Pancreas (tissue), 10 donors: ENCODE data around the gene TGM3. TPM values are rescaled to one million over a fixed set of nuclear protein-coding genes. Genes with fewer than 3 reads are reported as not detected.
A peak's percentile ranks its signal among the peaks of the same experiment; 100 is the strongest.

Source experiments
- ATAC-seq, 4 donors: fragments of 200-7000 bp; cut with Tn5 transposase; one replicate each; pipeline versions ENCODE4 v1.8.0 to v1.9.1; 2020; ENCODE audit warnings: mild to moderate bottlenecking in 4 of 4, moderate library complexity in 4 of 4
- DNase-seq, 6 donors: peaks; one replicate each; pipeline ENCODE4 v3.0.0-alpha.2; 2020
- FAIRE-seq: peaks from 2 replicates; lab custom pipeline; 2012; peaks lifted over from hg19 to GRCh38; lab: Jason Lieb, UNC
- H3K27ac ChIP-seq, 4 donors: fragments of 200-600 bp; sonication (generic); 1 replicate in 3 of 4; 2 replicates in 1 of 4; pipeline versions ENCODE4 v1.5.0 to v1.8.0; 2020
- H3K27me3 ChIP-seq, 4 donors: fragments of 200-600 bp; one replicate each; pipeline ENCODE4 v1.8.0; 2021
- H3K36me3 ChIP-seq, 3 donors: fragments of 200-600 bp; sonication (generic) in 1 of 3; one replicate each; pipeline versions ENCODE4 v1.5.0 to v1.8.0; 2020 to 2021
- H3K4me1 ChIP-seq, 3 donors: fragments of 200-600 bp; one replicate each; pipeline ENCODE4 v1.8.0; 2021
- H3K4me3 ChIP-seq, 4 donors: fragments of 200-600 bp; sonication (generic) in 2 of 4; one replicate each; pipeline versions ENCODE4 v1.5.0 to v1.8.0; 2020 to 2021
- H3K9me3 ChIP-seq, 4 donors: fragments of 200-600 bp; one replicate each; pipeline ENCODE4 v1.8.0; 2021
- CTCF ChIP-seq, 4 donors: fragments of 200-600 bp; sonication (generic) in 3 of 4; IDR thresholded peaks; one replicate each; pipeline versions ENCODE4 v1.5.0 to v1.8.0; 2021; ENCODE audit warnings: antibody characterized with exemption in 4 of 4
- WGBS, 2 donors: extraction: QIAGEN DNeasy Blood & Tissue Kit; methylation state at CpG; one replicate each; pipeline ENCODE4 v1.1.7; 2013; 5-methylcytosine and 5-hydroxymethylcytosine counted together
- intact Hi-C, 3 donors: fragments of 100-400 bp; cut with DNase I; formaldehyde crosslinking; loops; one replicate each; pipeline versions ENCODE4 v1.11.1 to v1.14.2; 2022
- polyA plus RNA-seq, 2 donors: library from polyadenylated mRNA; stranded (reverse); fragments of 200-250 nt; gene quantifications; one replicate each; pipeline ENCODE4 v1.2.3, GENCODE V29; 2013
- total RNA-seq, 6 donors: library from RNA; stranded (reverse); fragmentation: NEBNext Ultra II Directional in 4 of 6; extraction: Animal tissue kit (Norgen Biotek cat#: 25700) in 4 of 6; gene quantifications; one replicate each; pipeline versions ENCODE4 v1.2.1 to v1.2.4, GENCODE V29; 2021 to 2023
- donor health status: healthy with polysubstance abuse.
- donor health status: DM: no; HTN: no; CAD: no; lungs with moderate emphysema.
- donor health status: DM: no; HTN: no; CAD: no.
- donor health status: control.
- donor health status: control.
- donor health status: Bipolar disorder and iron deficiency.
- donor health status: DM: yes; HTN: yes; CAD: no.
- donor health status: DM: no; HTN: no; CAD: no.
- donor health status: DM: no; HTN: no; CAD: no.
- donor health status: DM: yes; HTN: yes; CAD: no.

Gene TGM3
- total and polyA plus RNA-seq, 8 donors, result 0.06 to 0.40 (median 0.31) TPM; not detected in 3

- FAIRE-seq, result no peak
- intact Hi-C loops, result no loop called here
- Histone ChIP-seq H3K27me3 (no peaks in the 10 kb centered on the region), H3K36me3 (no peaks in the 10 kb centered on the region), H3K9me3 (no peaks in the 10 kb centered on the region), H3K4me3 (no peak overlapping the region), H3K4me1 (no peaks in the 10 kb centered on the region), H3K27ac (no peak overlapping the region)
- no peak for TF ChIP-seq CTCF (IDR thresholded peaks at IDR 0.05)
- peak in 1 of 6 donors; percentile 22 for DNase-seq
- ATAC-seq, result peak in 3 of 4 donors; percentile 18 to 70 (median 67)
- 65 to 71% methylated on average over 14 of the region's 14 CpGs for WGBS, 2 donors
These were observed 21.2 kb downstream of the TGM3 start for GRCh38 chr20:2316847-2317495.

- Histone ChIP-seq H3K27me3 (no peaks in the 10 kb centered on the region), H3K4me3 (no peak overlapping the region), H3K27ac (no peak overlapping the region), H3K36me3 (no peaks in the 10 kb centered on the region), H3K9me3 (no peaks in the 10 kb centered on the region), H3K4me1 (no peaks in the 10 kb centered on the region)
- no peak for FAIRE-seq
- no peak for DNase-seq
- intact Hi-C loops, result no loop called here
- no peak for ATAC-seq
- WGBS, 2 donors, result 45 to 49% methylated on average over 6 of the region's 6 CpGs
- no peak for TF ChIP-seq CTCF (IDR thresholded peaks at IDR 0.05)
These were observed 25.2 kb downstream of the TGM3 start for GRCh38 chr20:2320813-2321658.

GRCh38 chr20:2323051-2323450, 27.2 kb downstream of the TGM3 start:
- Histone ChIP-seq H3K27ac (no peak overlapping the region), H3K4me1 (no peaks in the 10 kb centered on the region), H3K4me3 (no peak overlapping the region), H3K27me3 (no peaks in the 10 kb centered on the region), H3K36me3 (no peaks in the 10 kb centered on the region), H3K9me3 (no peaks in the 10 kb centered on the region)
- TF ChIP-seq CTCF (IDR thresholded peaks at IDR 0.05), result no peak
- FAIRE-seq, result no peak
- 76 to 84% methylated on average over 2 of the region's 2 CpGs for WGBS, 2 donors
- no peak for ATAC-seq
- no peak for DNase-seq
- intact Hi-C loops, result no loop called here

- H3K27ac ChIP-seq, result no peak overlapping the region
- no peaks in the 10 kb centered on the region for H3K4me1 ChIP-seq
- ATAC-seq (no peak), DNase-seq (no peak), FAIRE-seq (no peak)
- H3K9me3 ChIP-seq, result no peaks in the 10 kb centered on the region
- no peaks in the 10 kb centered on the region for H3K27me3 ChIP-seq
- no peaks in the 10 kb centered on the region for H3K36me3 ChIP-seq
- H3K4me3 ChIP-seq, result no peak overlapping the region
- no peak for TF ChIP-seq CTCF (IDR thresholded peaks at IDR 0.05)
- intact Hi-C loops, result no loop called here
- 46 to 65% methylated on average over 2 of the region's 2 CpGs for WGBS, 2 donors
These were observed 30.2 kb downstream of the TGM3 start for GRCh38 chr20:2326046-2326445.
